ENCODE results near the gene TDRD9.

TDRD9 gene

DNA sequence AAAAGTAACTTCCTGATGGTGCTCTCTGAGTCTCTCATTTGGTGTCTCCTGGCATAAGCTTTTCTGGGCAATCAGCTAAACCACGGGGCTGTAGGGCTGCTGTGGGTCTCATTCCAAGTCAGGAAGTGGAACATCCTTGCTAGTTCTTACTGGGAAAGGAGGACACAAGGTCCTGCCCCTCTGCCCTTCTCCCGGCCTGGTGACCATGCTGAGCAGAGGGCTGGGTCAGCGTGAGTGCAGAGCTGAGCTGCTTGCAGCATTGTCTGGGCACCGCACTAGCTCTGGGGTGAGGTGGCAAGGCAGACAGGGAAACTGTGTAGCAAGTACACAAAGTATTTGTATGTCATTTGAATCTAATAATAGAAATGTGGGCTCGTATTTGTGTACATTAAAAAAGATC, 112.3 kb downstream of the TDRD9 start:
- no peaks in the 10 kb centered on the region for H3K27me3 ChIP-seq (ENCODE audit: insufficient read depth, low read depth, severe bottlenecking)
- no peak overlapping the region for H3K4me3 ChIP-seq (ENCODE audit: low read depth, low read length)
- no peak overlapping the region for H3K27ac ChIP-seq
- no peak for DNase-seq
- peaks cover 2% of the 10 kb centered on the region for H3K9me3 ChIP-seq (ENCODE audit: severe bottlenecking)
- H3K36me3 ChIP-seq: no peaks in the 10 kb centered on the region
- TF ChIP-seq, protein P1, sequence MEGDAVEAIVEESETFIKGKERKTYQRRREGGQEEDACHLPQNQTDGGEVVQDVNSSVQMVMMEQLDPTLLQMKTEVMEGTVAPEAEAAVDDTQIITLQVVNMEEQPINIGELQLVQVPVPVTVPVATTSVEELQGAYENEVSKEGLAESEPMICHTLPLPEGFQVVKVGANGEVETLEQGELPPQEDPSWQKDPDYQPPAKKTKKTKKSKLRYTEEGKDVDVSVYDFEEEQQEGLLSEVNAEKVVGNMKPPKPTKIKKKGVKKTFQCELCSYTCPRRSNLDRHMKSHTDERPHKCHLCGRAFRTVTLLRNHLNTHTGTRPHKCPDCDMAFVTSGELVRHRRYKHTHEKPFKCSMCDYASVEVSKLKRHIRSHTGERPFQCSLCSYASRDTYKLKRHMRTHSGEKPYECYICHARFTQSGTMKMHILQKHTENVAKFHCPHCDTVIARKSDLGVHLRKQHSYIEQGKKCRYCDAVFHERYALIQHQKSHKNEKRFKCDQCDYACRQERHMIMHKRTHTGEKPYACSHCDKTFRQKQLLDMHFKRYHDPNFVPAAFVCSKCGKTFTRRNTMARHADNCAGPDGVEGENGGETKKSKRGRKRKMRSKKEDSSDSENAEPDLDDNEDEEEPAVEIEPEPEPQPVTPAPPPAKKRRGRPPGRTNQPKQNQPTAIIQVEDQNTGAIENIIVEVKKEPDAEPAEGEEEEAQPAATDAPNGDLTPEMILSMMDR (IDR thresholded peaks at IDR 0.05; ENCODE audit: low read depth, low read length): no peak

DNA sequence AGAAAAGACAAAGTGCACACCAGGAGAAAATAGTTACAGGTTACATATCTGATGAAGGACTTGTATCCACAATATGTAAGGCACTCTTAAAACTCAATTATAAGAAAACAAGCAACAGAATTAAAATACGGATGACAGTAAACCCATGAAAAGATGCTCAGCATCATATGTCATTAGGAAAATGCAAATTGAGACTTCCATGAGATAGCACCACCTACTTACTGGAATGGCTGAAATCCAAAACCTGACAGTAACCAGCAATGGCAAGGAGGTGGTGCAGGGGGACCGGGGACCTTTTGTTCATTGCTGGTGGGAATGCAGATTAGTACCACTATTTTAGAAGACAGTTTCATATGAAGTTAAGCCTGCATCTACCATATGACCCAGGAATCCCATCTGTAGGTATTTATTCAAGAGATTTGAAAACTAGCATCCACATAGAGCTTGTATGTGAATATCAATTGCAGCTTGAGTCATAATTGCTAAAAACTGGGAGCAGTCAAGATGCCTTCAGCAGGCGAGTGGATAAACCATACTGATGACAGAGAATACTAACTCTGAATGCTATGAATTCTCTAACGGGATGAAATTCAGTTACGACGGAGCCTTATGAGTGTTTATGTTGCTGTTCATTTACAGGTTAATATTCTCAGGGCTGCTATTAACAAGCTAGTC, 113.3 kb downstream of the TDRD9 start:
- H3K9me3 ChIP-seq (ENCODE audit: severe bottlenecking): peaks cover 2% of the 10 kb centered on the region
- TF ChIP-seq, protein P1 (IDR thresholded peaks at IDR 0.05; ENCODE audit: low read depth, low read length): no peak
- no peaks in the 10 kb centered on the region for H3K36me3 ChIP-seq
- no peak overlapping the region for H3K27ac ChIP-seq
- no peaks in the 10 kb centered on the region for H3K27me3 ChIP-seq (ENCODE audit: insufficient read depth, low read depth, severe bottlenecking)
- H3K4me3 ChIP-seq (ENCODE audit: low read depth, low read length): no peak overlapping the region
- DNase-seq: no peak

DNA sequence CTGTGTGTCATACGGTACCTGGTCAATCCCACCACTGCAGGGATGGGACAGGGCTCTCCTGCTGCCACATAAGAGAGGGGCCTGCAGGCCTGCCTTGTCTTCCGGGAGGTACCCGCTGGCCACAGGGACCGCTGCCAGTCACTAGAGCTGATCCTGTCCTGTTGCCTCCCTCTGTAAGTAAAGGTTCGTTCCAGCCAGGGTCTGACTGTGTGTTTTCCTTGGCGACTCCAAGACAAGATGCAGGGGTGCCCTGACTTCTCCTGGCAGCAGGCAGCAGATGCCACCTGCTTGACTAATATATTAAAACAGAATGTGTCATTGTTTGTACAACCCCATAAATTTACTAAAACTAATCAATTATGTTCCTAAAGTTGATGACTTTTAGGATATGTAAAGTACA, 115.8 kb downstream of the TDRD9 start:
- no peaks in the 10 kb centered on the region for H3K36me3 ChIP-seq
- no peak overlapping the region for H3K27ac ChIP-seq
- H3K27me3 ChIP-seq (ENCODE audit: insufficient read depth, low read depth, severe bottlenecking): no peaks in the 10 kb centered on the region
- TF ChIP-seq, protein P1 (IDR thresholded peaks at IDR 0.05; ENCODE audit: low read depth, low read length): no peak
- DNase-seq: no peak
- H3K4me3 ChIP-seq (ENCODE audit: low read depth, low read length): no peak overlapping the region
- peaks cover 2% of the 10 kb centered on the region for H3K9me3 ChIP-seq (ENCODE audit: severe bottlenecking)

DNA sequence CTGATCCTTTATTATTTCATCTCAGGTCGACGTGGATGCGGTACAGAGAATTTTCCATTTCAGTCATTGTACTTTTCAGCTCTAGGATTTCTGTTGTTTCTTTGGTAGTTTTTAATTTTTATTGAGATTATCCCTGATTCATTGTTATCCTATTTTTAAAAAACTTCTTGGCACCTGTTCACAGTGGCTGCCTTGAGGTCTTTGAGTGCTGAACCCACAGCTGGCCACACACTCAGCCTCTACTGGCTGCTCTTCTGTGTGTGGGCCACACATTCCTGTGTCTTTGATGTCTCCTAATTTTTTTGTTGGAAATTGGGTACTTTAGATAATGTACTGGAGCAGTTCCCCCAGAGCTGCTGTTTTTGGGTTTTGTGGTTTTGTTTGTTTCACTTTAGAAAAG, 119.5 kb downstream of the TDRD9 start:
- H3K27ac ChIP-seq: no peak overlapping the region

DNA sequence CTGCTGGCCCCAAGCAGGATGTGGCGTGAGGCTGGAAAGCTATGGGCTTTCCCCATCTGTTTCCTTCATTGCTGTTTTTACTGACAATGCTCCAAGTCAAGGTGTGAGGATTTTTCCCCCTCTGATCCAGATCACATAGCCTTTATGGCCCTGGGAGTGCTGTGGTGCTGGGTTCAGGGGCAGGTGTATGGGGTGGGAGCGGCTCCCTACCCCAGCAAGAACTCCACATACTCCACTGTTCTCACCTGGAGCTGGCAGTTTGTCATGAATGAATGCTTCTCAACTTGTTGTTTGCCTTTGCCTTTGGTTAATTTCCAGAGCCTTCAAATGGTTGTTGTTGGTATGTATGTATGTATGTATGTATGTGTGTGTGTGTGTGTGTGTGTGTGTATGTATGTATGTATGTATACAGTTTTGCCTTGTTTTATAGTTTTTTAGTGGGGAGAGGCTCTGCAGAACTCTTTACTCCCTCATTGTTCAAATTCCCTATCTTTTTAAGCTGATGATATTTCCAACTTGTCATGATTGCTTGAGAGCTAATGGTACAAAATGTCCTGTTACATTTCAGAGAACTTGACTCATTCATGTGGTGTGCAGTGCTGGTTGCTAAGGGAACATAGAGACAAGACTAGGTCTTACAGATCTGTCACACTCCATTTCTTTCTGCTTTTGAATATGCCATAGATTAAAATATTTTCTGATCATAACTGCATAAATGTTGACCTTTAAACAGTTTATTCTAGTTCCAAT, 120.7 kb downstream of the TDRD9 start:
- DNase-seq: no peak
- TF ChIP-seq, protein P1 (IDR thresholded peaks at IDR 0.05; ENCODE audit: low read depth, low read length): no peak
- Histone ChIP-seq H3K27ac (no peak overlapping the region; the same call in 1 of the 2 replicates), H3K36me3 (no peaks in the 10 kb centered on the region), H3K4me3 (ENCODE audit: low read depth, low read length) (no peak overlapping the region), H3K9me3 (ENCODE audit: severe bottlenecking) (peaks cover 2% of the 10 kb centered on the region), H3K27me3 (ENCODE audit: insufficient read depth, low read depth, severe bottlenecking) (no peaks in the 10 kb centered on the region)

More for the DNA sequence above, 119.5 kb downstream of the TDRD9 start:
- no peak for DNase-seq
- TF ChIP-seq, protein P1 (IDR thresholded peaks at IDR 0.05; ENCODE audit: low read depth, low read length): no peak
- H3K4me3 ChIP-seq (ENCODE audit: low read depth, low read length): no peak overlapping the region
- H3K36me3 ChIP-seq: no peaks in the 10 kb centered on the region
- peaks cover 4% of the 10 kb centered on the region for H3K9me3 ChIP-seq (ENCODE audit: severe bottlenecking)
- no peaks in the 10 kb centered on the region for H3K27me3 ChIP-seq (ENCODE audit: insufficient read depth, low read depth, severe bottlenecking)

Data from WERI-Rb-1 (cell line).